Muscle layer of duodenum (tissue), 2 donors: Measurements from ENCODE around the gene JUP.

Source experiments
- H3K27ac ChIP-seq: one replicate; pipeline ENCODE4 v1.7.0; 2013; ENCODE audit warnings: mild to moderate bottlenecking, low read length
- H3K27me3 ChIP-seq: one replicate; pipeline ENCODE4 v1.7.0; 2013; ENCODE audit warnings: low read depth, mild to moderate bottlenecking, control low read depth, low read length
- H3K36me3 ChIP-seq, 2 donors: one replicate each; pipeline ENCODE4 v1.7.0; 2013; ENCODE audit warnings: low read length in 2 of 2, control low read depth in 1 of 2, mild to moderate bottlenecking in 1 of 2; ENCODE audit not compliant: insufficient read depth in 2 of 2, control insufficient read depth in 1 of 2
- H3K4me1 ChIP-seq, 2 donors: one replicate each; pipeline ENCODE4 v1.7.0; 2013; ENCODE audit warnings: low read length in 2 of 2, mild to moderate bottlenecking in 2 of 2, control low read depth in 1 of 2, moderate library complexity in 1 of 2; ENCODE audit not compliant: insufficient read depth in 2 of 2, control insufficient read depth in 1 of 2
- H3K4me3 ChIP-seq, 2 donors: one replicate each; pipeline ENCODE4 v1.7.0; 2013; ENCODE audit warnings: low read length in 2 of 2, low read depth in 1 of 2, mild to moderate bottlenecking in 1 of 2
- H3K9me3 ChIP-seq, 2 donors: one replicate each; pipeline ENCODE4 v1.7.0; 2013; ENCODE audit warnings: low read length in 2 of 2, control low read depth in 1 of 2, mild to moderate bottlenecking in 1 of 2; ENCODE audit not compliant: control insufficient read depth in 1 of 2
- donor health status: healthy.

JUP gene

DNA sequence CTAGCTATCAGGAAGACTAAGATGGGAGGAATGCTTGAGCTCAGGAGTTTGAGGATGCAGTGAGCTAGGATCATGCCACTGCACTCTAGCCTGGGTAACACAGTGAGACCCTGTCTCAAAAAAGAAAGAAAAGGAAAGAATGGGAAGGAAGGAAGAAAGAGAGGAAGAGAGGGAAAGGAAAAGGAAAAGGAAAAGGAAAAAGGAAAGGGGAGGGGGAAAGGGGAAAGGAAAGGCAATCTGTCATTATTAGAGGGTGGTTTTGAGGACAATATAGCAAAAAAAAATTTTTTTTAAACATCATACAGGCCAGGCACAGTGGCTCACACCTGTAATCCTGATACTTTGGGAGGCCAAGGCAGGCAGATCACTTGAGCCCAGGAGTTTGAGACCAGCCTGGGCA, 20.4 kb downstream of the JUP start:
- Histone ChIP-seq H3K4me3 (no peak overlapping the region), H3K27ac (no peak overlapping the region), H3K27me3 (no peaks in the 10 kb centered on the region), H3K36me3 (peaks cover 46 to 78% of the 10 kb centered on the region in 2 donors), H3K9me3 (no peaks in the 10 kb centered on the region), H3K4me1 (no peaks in the 10 kb centered on the region)

GRCh38 chr17:41763327-41763726, 23.2 kb downstream of the JUP start:
- no peak overlapping the region for H3K4me3 ChIP-seq
- H3K9me3 ChIP-seq: no peaks in the 10 kb centered on the region
- H3K36me3 ChIP-seq: peaks cover 41 to 74% of the 10 kb centered on the region in 2 donors
- no peak overlapping the region for H3K27ac ChIP-seq
- H3K4me1 ChIP-seq: no peaks in the 10 kb centered on the region
- H3K27me3 ChIP-seq: no peaks in the 10 kb centered on the region

DNA sequence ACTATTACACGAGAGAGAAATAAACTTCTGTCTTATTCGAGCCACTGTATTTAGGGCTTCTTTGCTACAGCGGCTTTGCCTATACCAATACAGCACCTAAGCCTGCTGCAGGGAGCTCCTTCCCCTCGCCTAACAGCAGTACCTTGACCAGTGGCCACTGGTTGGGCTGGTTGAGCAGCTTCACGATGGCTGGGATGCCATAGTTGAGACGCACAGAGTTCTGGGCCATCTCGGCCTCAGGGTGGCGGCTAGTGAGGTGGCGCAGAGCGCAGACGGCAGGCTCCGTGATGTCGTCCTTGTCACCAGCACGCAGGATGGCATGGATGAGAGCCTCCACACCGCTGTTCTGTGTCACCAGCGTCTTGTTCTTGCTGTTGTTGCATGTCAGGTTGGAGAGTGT, 23.7 kb downstream of the JUP start:
- H3K4me1 ChIP-seq: no peaks in the 10 kb centered on the region
- peaks cover 46 to 77% of the 10 kb centered on the region in 2 donors for H3K36me3 ChIP-seq
- no peaks in the 10 kb centered on the region for H3K9me3 ChIP-seq
- H3K4me3 ChIP-seq: no peak overlapping the region
- H3K27ac ChIP-seq: no peak overlapping the region
- no peaks in the 10 kb centered on the region for H3K27me3 ChIP-seq

DNA sequence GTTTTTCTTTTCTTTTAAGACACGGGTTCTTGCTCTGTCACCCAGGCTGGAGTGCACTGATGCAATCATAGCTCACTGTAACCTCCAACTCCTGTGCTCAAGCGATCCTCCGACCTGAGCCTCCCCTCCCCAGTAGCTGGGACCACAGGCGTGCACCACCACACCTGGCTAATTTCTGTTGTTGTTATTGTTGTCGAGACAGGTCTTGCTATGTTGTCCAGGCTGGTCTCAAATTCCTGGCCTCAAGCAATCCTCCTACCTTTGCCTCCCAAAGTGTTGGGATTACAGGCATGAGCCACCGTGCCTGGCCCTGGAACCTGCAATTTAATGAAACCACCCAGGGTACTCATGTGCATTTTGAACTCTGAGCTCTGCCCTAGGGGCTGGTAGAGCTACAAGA, 24.1 kb downstream of the JUP start:
- peaks cover 45 to 77% of the 10 kb centered on the region in 2 donors for H3K36me3 ChIP-seq
- no peaks in the 10 kb centered on the region for H3K4me1 ChIP-seq
- no peaks in the 10 kb centered on the region for H3K27me3 ChIP-seq
- no peak overlapping the region for H3K27ac ChIP-seq
- H3K4me3 ChIP-seq: no peak overlapping the region
- no peaks in the 10 kb centered on the region for H3K9me3 ChIP-seq

GRCh38 chr17:41760878-41761277, 25.6 kb downstream of the JUP start:
- no peak overlapping the region for H3K4me3 ChIP-seq
- peaks cover 49 to 77% of the 10 kb centered on the region in 2 donors for H3K36me3 ChIP-seq
- no peaks in the 10 kb centered on the region for H3K4me1 ChIP-seq
- H3K9me3 ChIP-seq: no peaks in the 10 kb centered on the region
- H3K27me3 ChIP-seq: no peaks in the 10 kb centered on the region
- H3K27ac ChIP-seq: no peak overlapping the region

DNA sequence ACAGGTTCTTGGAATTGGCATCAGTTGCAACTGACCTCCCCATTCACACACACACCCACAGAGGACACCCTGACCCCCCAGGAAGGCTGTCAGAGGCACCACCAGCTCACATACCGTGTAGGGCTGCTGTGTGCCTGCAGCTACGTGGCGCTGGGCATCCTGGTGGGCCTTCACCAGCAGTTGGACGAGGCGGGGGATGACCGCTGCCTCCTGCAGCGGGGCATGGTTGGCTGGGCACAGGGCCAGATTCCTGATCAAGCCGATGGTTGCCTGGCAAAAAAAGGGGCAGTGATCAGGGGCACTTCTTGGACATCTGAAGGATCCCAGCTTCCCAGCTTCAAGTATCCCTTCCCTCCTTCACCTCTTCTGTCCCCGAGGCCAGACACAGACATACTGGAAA, 27.9 kb downstream of the JUP start:
- Histone ChIP-seq H3K4me3 (no peak overlapping the region), H3K27ac (no peak overlapping the region), H3K4me1 (no peaks in the 10 kb centered on the region), H3K9me3 (no peaks in the 10 kb centered on the region), H3K36me3 (peaks cover 35 to 64% of the 10 kb centered on the region in 2 donors), H3K27me3 (no peaks in the 10 kb centered on the region)

DNA sequence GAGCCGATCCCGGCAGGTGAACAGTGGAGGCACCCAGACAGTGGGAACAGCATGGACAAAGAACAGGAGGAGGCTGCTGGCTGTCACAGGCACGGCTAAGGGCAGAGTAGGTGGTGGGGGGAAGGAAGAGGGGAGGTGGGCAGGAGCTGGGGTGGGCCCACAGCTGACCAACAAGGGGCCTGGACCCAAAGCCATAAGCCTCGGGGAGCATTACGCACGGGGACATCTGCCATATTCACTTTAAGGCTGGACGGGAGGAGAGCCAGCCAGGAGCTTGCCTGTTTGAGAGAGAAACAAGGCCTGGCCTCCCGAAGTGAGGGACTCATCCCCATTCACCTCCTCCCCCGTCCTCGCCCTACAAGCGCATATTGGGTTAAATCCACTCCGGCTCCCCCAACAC, 32.4 kb downstream of the JUP start:
- Histone ChIP-seq H3K27ac (no peak overlapping the region), H3K4me1 (no peaks in the 10 kb centered on the region), H3K36me3 (peaks cover 17 to 30% of the 10 kb centered on the region in 2 donors), H3K9me3 (no peaks in the 10 kb centered on the region), H3K27me3 (no peaks in the 10 kb centered on the region), H3K4me3 (no peak overlapping the region)

DNA sequence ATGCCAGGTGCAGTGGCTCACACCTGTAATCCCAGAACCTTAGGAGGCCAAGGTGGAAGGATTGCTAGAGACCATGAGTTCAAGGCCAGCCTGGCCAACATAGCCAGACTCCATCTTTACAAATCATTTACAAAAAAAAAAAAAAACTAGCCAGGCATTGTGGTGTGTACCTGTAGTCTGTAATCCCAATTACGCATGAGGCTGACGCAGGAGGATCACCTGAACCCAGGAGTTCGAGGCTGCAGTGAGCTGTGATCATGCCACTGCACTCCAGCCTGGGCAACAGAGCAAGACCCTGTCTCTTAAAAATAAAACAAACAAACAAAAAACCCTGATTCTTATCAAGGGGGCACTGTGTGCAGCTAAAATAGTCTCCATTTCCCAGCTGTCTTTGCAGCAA, 35.2 kb downstream of the JUP start:
- H3K27ac ChIP-seq: no peak overlapping the region
- H3K4me3 ChIP-seq: no peak overlapping the region
- no peaks in the 10 kb centered on the region for H3K9me3 ChIP-seq
- H3K36me3 ChIP-seq: peaks cover 0 to 9% of the 10 kb centered on the region in 2 donors
- no peaks in the 10 kb centered on the region for H3K27me3 ChIP-seq
- H3K4me1 ChIP-seq: no peaks in the 10 kb centered on the region

DNA sequence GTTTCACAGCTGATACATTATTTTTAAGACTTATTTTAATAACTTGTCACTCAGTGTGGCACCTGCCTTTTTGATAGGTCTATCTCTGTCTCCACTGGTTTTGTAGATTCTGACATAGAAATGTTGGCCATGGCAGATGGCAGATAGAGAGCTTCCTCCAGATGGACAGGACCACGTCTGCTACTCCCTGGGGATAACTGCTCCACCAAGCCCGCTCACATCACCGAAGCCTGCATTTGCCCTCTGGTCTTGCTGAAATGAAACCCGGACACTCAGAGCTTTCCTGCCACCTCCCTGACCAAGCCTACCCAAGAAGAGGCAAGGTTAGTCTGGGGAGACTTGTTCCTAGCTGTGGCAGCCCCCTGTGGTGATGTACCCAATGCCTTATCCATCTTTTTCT, 35.6 kb downstream of the JUP start:
- H3K27ac ChIP-seq: no peak overlapping the region
- no peak overlapping the region for H3K4me3 ChIP-seq
- H3K27me3 ChIP-seq: no peaks in the 10 kb centered on the region
- H3K4me1 ChIP-seq: no peaks in the 10 kb centered on the region
- peaks cover 0 to 5% of the 10 kb centered on the region in 2 donors for H3K36me3 ChIP-seq
- H3K9me3 ChIP-seq: no peaks in the 10 kb centered on the region

DNA sequence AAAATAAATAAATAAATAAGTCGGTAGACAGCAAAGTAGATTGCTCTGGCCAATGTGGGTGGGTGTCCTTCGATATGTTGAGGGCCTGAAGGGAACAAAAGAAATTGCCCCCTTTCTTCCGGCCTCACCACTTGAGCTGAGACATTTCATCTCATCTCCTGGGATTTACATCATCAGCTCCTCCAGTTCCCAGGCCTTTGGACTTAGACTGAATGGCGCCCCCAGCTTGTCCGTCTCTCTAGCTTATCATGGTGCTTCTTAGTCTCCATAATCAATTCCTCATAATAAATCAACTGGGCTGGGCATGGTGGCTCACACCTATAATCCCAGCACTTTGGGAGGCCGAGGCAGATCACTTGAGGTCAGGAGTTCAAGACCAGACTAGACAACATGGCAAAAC, 38.2 kb downstream of the JUP start:
- no peak overlapping the region for H3K4me3 ChIP-seq
- H3K4me1 ChIP-seq: no peaks in the 10 kb centered on the region
- no peaks in the 10 kb centered on the region for H3K36me3 ChIP-seq
- H3K9me3 ChIP-seq: no peaks in the 10 kb centered on the region
- no peak overlapping the region for H3K27ac ChIP-seq
- H3K27me3 ChIP-seq: no peaks in the 10 kb centered on the region

DNA sequence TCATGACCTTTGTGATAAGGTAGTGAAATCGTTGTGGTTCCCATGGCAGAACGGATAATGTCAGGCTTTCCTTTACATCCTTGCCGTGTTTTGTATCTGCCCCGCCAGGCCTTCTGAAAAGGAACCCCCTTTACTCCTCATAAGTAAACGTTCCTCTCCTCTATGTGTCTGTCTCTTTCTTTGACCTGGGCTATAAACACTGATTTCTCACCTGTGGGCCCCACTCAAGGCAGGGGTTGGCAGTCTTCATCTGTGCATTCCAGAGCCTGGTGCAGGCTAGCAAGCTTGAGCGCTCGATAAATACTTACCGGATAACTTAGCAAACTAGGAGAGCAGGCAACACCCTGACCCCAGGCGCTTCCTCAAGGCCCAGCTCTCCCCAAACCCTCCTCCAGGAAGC, 44.8 kb downstream of the JUP start:
- Histone ChIP-seq H3K9me3 (no peaks in the 10 kb centered on the region), H3K4me1 (peaks cover 0 to 3% of the 10 kb centered on the region in 2 donors), H3K36me3 (no peaks in the 10 kb centered on the region), H3K4me3 (no peak overlapping the region), H3K27me3 (peaks cover 8% of the 10 kb centered on the region), H3K27ac (no peak overlapping the region)

DNA sequence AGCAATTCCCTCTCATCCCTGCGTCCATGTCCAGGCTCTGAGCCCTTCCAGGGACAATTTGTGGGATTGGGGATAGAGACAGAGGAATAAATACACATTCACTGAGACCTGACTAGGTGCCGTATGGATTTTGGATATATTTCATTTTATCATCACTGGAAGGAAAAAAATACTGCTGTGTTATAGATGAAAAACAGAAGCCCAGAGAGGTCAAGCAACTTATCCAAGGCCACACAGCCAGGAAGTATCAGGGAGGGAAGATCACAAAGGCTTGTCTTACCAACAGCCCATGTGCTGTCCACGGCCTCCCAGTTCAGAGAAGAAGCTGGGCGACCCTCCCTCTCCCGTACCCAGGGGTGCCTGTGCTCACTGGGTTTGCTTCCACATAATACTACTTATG, 46.0 kb downstream of the JUP start:
- H3K36me3 ChIP-seq: no peaks in the 10 kb centered on the region
- no peak overlapping the region for H3K4me3 ChIP-seq
- peaks cover 0 to 3% of the 10 kb centered on the region in 2 donors for H3K4me1 ChIP-seq
- peaks cover 8% of the 10 kb centered on the region for H3K27me3 ChIP-seq
- H3K27ac ChIP-seq: no peak overlapping the region
- H3K9me3 ChIP-seq: no peaks in the 10 kb centered on the region
